Transverse colon (tissue), 4 donors: ENCODE measurements around the gene UBAC2. TPM values are rescaled to one million over a fixed set of nuclear protein-coding genes. Genes with fewer than 3 reads are reported as not detected.

Experiments
- DNase-seq: peaks from one replicate; pipeline ENCODE4 v3.0.0-alpha.2; 2019
- H3K27ac ChIP-seq, 4 donors: fragments of 200-600 bp; sonication (generic); 2 replicates each; pipeline ENCODE4 v1.5.1; 2016 to 2018; ENCODE audit warnings: inconsistent platforms in 4 of 4
- H3K27me3 ChIP-seq: fragments of 200-600 bp; sonication (generic); 2 replicates; pipeline ENCODE4 v1.5.1; 2017; ENCODE audit warnings: inconsistent platforms
- H3K36me3 ChIP-seq, 4 donors: fragments of 200-600 bp; sonication (generic); 2 replicates each; pipeline ENCODE4 v1.5.1; 2017 to 2019; ENCODE audit warnings: inconsistent platforms in 4 of 4
- H3K4me1 ChIP-seq, 4 donors: fragments of 200-600 bp; sonication (generic); 2 replicates each; pipeline ENCODE4 v1.5.1; 2017 to 2020; ENCODE audit warnings: inconsistent platforms in 4 of 4
- H3K4me3 ChIP-seq, 4 donors: fragments of 200-600 bp; sonication (generic); 1 replicate in 1 of 4; 2 replicates in 3 of 4; pipeline versions ENCODE4 v1.5.1 to v1.6.1; 2017 to 2019; ENCODE audit warnings: inconsistent platforms in 4 of 4
- H3K9me3 ChIP-seq, 2 donors: fragments of 200-600 bp; sonication (generic); 2 replicates each; pipeline ENCODE4 v1.5.1; 2017 to 2019; ENCODE audit warnings: inconsistent platforms in 2 of 2
- EP300 ChIP-seq: sonication (generic); formaldehyde crosslinking; IDR thresholded peaks from one replicate; pipeline ENCODE4 v1.6.1; 2017; ENCODE audit warnings: antibody characterized with exemption, low read depth
- POLR2A ChIP-seq: fragments of 450-650 bp; IDR thresholded peaks from one replicate; pipeline ENCODE4 v1.6.1; 2016; ENCODE audit warnings: antibody characterized with exemption, mild to moderate bottlenecking, moderate library complexity
- POLR2AphosphoS5 ChIP-seq, 3 donors: sonication (generic); formaldehyde crosslinking; IDR thresholded peaks; one replicate each; pipeline ENCODE4 v1.6.1; 2016; ENCODE audit warnings: antibody characterized with exemption in 3 of 3
- WGBS, 2 donors: methylation state at CpG; one replicate each; pipeline ENCODE4 v1.1.5; 2018; ENCODE audit warnings: low coverage in 1 of 2; 5-methylcytosine and 5-hydroxymethylcytosine counted together
- in situ Hi-C, 4 donors: fragments of 200-750 bp; cut with MboI; loops; one replicate each; pipeline versions ENCODE4 v1.15.0 to v1.15.1; 2017; ENCODE audit warnings: low sequenced_read_pairs in 3 of 4, low pct_ligation_motif_present in 1 of 4, low pct_unique_long_range_greater_than_20kb in 1 of 4
- intact Hi-C: fragments of 100-400 bp; cut with DNase I; formaldehyde crosslinking; loops from one replicate; pipeline ENCODE4 v1.15.1; 2023; ENCODE audit warnings: low total_unique reads
- total RNA-seq, 4 donors: library from RNA; depleted of rRNA; stranded (reverse); fragments of >200 nt; gene quantifications; one replicate each; pipeline ENCODE4 v1.1.0, GENCODE V29; 2016
- TF ChIP-seq, protein P1 (sequence below), 5 experiments: fragments of 200-600 bp in 3 of 5; fragments of 450-650 bp in 2 of 5; sonication (generic) in 3 of 5; IDR thresholded peaks; 1 replicate in 2 of 5; 2 replicates in 3 of 5; pipeline ENCODE4 v1.5.1; 2016 to 2017; ENCODE audit warnings: antibody characterized with exemption in 5 of 5, inconsistent platforms in 3 of 5, mild to moderate bottlenecking in 2 of 5, moderate library complexity in 1 of 5

UBAC2 gene
- total RNA-seq, 4 donors from 2014 or later, result 34.4 to 77.3 (median 66.5) TPM

DNA sequence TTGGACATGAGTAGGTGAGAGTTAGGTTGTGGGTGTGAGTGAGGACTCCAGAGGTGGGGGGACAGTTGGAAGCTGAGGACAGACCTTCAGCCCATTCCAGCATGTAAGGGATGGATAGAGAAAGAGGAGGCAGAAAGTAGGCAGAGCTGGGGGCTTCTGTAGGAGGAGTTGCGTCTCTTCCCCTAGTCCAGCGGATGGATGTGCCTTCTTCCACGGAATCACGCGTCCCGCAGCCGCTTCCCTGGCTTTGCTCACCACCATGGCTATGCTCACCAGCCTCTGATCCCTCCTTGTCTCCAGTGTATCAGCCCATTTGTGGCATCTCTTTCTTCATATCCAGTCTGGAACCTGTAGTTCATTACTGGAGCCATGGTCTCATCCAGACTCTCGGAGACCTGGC, 5.6 kb downstream of the UBAC2 start:
- Histone ChIP-seq H3K4me3 (no peak overlapping the region), H3K27me3 (no peaks in the 10 kb centered on the region), H3K9me3 (no peaks in the 10 kb centered on the region), H3K27ac (no peak overlapping the region), H3K4me1 (peaks cover 0 to 25% (median 10%) of the 10 kb centered on the region in 4 donors), H3K36me3 (no peaks in the 10 kb centered on the region)
- no peak for TF ChIP-seq POLR2AphosphoS5 (IDR thresholded peaks at IDR 0.05)
- TF ChIP-seq EP300, result no peak
- TF ChIP-seq, protein P1, sequence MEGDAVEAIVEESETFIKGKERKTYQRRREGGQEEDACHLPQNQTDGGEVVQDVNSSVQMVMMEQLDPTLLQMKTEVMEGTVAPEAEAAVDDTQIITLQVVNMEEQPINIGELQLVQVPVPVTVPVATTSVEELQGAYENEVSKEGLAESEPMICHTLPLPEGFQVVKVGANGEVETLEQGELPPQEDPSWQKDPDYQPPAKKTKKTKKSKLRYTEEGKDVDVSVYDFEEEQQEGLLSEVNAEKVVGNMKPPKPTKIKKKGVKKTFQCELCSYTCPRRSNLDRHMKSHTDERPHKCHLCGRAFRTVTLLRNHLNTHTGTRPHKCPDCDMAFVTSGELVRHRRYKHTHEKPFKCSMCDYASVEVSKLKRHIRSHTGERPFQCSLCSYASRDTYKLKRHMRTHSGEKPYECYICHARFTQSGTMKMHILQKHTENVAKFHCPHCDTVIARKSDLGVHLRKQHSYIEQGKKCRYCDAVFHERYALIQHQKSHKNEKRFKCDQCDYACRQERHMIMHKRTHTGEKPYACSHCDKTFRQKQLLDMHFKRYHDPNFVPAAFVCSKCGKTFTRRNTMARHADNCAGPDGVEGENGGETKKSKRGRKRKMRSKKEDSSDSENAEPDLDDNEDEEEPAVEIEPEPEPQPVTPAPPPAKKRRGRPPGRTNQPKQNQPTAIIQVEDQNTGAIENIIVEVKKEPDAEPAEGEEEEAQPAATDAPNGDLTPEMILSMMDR (IDR thresholded peaks at IDR 0.05), result no peak
- no peak for TF ChIP-seq POLR2A
- WGBS, 2 donors, result 94% methylated on average over 2 to 8 of the region's 8 CpGs
- in situ Hi-C loops (no loop called here), intact Hi-C loops (no loop called here)
- no peak for DNase-seq

DNA sequence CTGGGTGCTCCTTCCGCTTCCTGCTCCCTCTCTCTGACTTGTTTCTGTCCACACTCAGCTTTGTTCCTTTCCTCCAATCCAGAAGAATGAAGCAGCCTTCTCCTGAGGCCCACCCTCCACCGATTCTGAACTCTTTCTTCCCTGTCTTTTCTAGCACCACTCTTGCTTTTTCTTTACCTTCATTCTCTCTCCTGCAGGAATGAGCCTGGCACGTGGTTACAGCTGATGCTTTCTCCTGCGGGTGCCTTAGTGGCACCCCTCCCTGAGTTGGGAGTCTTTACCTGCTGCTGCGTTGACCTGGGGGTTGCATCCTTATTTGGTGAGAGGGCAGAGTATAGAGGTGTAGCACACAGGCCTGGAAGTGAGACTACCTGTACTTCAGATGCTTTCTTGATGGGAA, 6.2 kb downstream of the UBAC2 start:
- 93 to 100% methylated on average over 2 to 5 of the region's 5 CpGs for WGBS, 2 donors
- TF ChIP-seq EP300, result no peak
- no peak for TF ChIP-seq POLR2AphosphoS5 (IDR thresholded peaks at IDR 0.05)
- TF ChIP-seq, protein P1 (IDR thresholded peaks at IDR 0.05), result no peak
- no peak for TF ChIP-seq POLR2A
- Histone ChIP-seq H3K36me3 (no peaks in the 10 kb centered on the region), H3K9me3 (no peaks in the 10 kb centered on the region), H3K4me3 (no peak overlapping the region), H3K27ac (no peak overlapping the region), H3K27me3 (no peaks in the 10 kb centered on the region), H3K4me1 (peaks cover 0 to 22% (median 10%) of the 10 kb centered on the region in 4 donors)
- intact Hi-C loops (no loop called here), in situ Hi-C loops (no loop called here)
- DNase-seq, result no peak

DNA sequence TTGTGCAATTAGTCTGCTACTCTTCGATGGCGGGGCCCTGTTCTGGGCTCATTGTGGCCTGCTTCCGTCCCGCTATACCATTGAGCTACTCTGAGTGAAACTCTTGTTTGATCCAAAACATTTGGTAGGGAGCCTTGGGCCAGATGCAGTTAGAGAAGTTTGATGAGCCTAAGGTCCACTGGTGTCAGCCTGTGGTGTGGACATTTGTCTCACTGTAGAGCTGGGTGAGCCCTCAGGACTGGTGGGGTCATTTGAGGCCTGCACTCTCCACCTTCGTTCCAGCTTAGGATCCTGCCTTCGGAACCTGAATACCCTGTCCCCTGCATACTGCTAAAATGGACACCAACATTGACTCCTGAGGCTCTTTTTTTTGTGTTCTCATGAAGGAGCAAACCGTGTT, 6.9 kb downstream of the UBAC2 start:
- Histone ChIP-seq H3K4me3 (no peak overlapping the region), H3K27ac (no peak overlapping the region), H3K9me3 (no peaks in the 10 kb centered on the region), H3K36me3 (no peaks in the 10 kb centered on the region), H3K4me1 (peaks cover 0 to 16% (median 6%) of the 10 kb centered on the region in 4 donors), H3K27me3 (no peaks in the 10 kb centered on the region)
- intact Hi-C loops, result no loop called here
- DNase-seq, result no peak
- TF ChIP-seq, protein P1 (IDR thresholded peaks at IDR 0.05), result no peak
- no peak for TF ChIP-seq POLR2A
- no peak for TF ChIP-seq POLR2AphosphoS5 (IDR thresholded peaks at IDR 0.05)
- TF ChIP-seq EP300, result no peak
- 94 to 100% methylated on average over 4 to 7 of the region's 7 CpGs for WGBS, 2 donors
- in situ Hi-C loops, result no loop called here

DNA sequence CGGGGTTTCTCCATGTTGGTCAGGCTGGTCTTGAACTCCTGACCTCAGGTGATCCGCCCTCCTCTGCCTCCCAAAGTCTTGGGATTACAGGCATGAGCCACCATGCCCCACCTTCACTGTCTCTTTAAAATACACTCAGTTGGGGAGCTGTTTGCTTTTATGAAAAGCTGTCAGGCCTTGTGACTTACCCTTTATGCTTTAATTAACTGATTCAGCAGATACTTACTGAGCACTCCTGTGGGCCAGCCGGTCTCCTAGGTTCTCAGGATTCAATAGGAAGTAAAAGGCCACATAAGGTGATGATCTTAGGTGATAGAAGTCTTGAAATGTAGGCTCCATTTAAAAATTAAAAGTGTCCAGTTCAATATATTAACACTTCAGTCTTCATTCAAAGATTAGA, 7.5 kb downstream of the UBAC2 start:
- no peak for DNase-seq
- intact Hi-C loops (no loop called here), in situ Hi-C loops (no loop called here)
- Histone ChIP-seq H3K27ac (no peak overlapping the region), H3K27me3 (no peaks in the 10 kb centered on the region), H3K9me3 (no peaks in the 10 kb centered on the region), H3K4me3 (no peak overlapping the region), H3K36me3 (no peaks in the 10 kb centered on the region), H3K4me1 (peaks cover 0 to 9% (median 3%) of the 10 kb centered on the region in 4 donors)
- TF ChIP-seq POLR2AphosphoS5 (IDR thresholded peaks at IDR 0.05) (no peak), EP300 (no peak), POLR2A (no peak)
- TF ChIP-seq, protein P1 (IDR thresholded peaks at IDR 0.05), result no peak
- 89% methylated on average over 3 of the region's 3 CpGs; no CpG with 5 or more reads in 1 of the 2 donors for WGBS, 2 donors
